ENCODE results near the gene SH3BP2. TPM values are rescaled to one million over a fixed set of nuclear protein-coding genes. Genes with fewer than 3 reads are reported as not detected.

Gene SH3BP2
- total and polyA plus RNA-seq, 10 of the 15 experiments (the other 5 are each of a cell fraction or from before 2014, with no cell fraction given) = 1.1 to 61.8 (median 23.9) TPM

GRCh38 chr4:2754848-2755819, 37.8 kb upstream of the SH3BP2 start (continued):
- TF ChIP-seq NRF1 (conservative IDR thresholded peaks at IDR 0.05; ENCODE audit: low read depth, low read length) = no peak
- no peak for TF ChIP-seq POLR2AphosphoS2 (IDR thresholded peaks at IDR 0.05; ENCODE audit: low read depth, low read length)
- TF ChIP-seq PRDM15 (CRISPR knock-in tag; IDR thresholded peaks at IDR 0.05) = no peak
- peak; percentile 9 to 71; a peak in 2 of 4 replicates for TF ChIP-seq BHLHE40 (IDR thresholded peaks at IDR 0.05; ENCODE audit: borderline replicate concordance in 1 of 2, low read depth in 2 of 2, low read length in 1 of 2)
- TF ChIP-seq SUZ12 (IDR thresholded peaks at IDR 0.05; ENCODE audit: unreplicated experiment) = no peak
- TF ChIP-seq HDGF (IDR thresholded peaks at IDR 0.05) = peak; percentile 62
- no peak for TF ChIP-seq ZBTB33 (IDR thresholded peaks at IDR 0.05)
- no peak for TF ChIP-seq TCF12 (IDR thresholded peaks at IDR 0.05; ENCODE audit: low read depth, low read length)
- TF ChIP-seq JUNB (IDR thresholded peaks at IDR 0.05) = no peak
- TF ChIP-seq BCLAF1 (IDR thresholded peaks at IDR 0.05) = no peak
- no peak for TF ChIP-seq SMC3 (IDR thresholded peaks at IDR 0.05; ENCODE audit: borderline replicate concordance, low read length)
- no peak for TF ChIP-seq ZBTB40 (IDR thresholded peaks at IDR 0.05; ENCODE audit: borderline replicate concordance)
- no peak for TF ChIP-seq SREBF2 (IDR thresholded peaks at IDR 0.05; ENCODE audit: low read length)
